ENCODE results near the gene ALDH1L2.

GRCh38 chr12:105104762-105105161 lies 20.5 kb upstream of the ALDH1L2 start:
- TF ChIP-seq CTCF (IDR thresholded peaks at IDR 0.05; ENCODE audit: low read depth, low read length) (no peak), EZH2phosphoT487 (IDR thresholded peaks at IDR 0.05; ENCODE audit: low read depth) (no peak)

All from OCI-LY3 (cell line).